Measurements from ENCODE around the gene ZC3H7A.

DNA sequence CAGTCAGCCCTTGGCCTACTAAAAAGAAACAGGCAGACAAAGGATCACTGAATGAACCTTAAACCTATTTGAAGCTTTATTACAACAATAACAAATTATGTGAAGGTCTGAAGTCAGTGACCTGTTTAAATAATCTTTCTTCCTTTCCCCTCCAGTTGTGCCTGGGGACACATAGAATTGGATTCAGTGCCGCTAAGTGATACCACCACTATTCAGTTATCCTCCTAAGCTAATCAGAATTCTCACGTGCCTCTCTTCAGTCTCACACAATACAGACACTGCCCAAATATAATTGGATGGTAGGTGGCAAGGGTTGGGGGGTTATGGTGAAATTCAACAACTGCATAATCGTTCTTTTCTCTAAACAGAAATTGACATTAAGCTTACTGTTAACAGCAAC is 65.8 kb downstream of the ZC3H7A start:
- TF ChIP-seq, protein P1, sequence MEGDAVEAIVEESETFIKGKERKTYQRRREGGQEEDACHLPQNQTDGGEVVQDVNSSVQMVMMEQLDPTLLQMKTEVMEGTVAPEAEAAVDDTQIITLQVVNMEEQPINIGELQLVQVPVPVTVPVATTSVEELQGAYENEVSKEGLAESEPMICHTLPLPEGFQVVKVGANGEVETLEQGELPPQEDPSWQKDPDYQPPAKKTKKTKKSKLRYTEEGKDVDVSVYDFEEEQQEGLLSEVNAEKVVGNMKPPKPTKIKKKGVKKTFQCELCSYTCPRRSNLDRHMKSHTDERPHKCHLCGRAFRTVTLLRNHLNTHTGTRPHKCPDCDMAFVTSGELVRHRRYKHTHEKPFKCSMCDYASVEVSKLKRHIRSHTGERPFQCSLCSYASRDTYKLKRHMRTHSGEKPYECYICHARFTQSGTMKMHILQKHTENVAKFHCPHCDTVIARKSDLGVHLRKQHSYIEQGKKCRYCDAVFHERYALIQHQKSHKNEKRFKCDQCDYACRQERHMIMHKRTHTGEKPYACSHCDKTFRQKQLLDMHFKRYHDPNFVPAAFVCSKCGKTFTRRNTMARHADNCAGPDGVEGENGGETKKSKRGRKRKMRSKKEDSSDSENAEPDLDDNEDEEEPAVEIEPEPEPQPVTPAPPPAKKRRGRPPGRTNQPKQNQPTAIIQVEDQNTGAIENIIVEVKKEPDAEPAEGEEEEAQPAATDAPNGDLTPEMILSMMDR (IDR thresholded peaks at IDR 0.05; ENCODE audit: low read depth, low read length, missing input control): no peak
- TF ChIP-seq GABPA (IDR thresholded peaks at IDR 0.05 in 1 of 2, conservative IDR thresholded peaks at IDR 0.05 in 1 of 2) (no peak), TAF1 (conservative IDR thresholded peaks at IDR 0.05) (no peak), MAX (IDR thresholded peaks at IDR 0.05) (no peak), ZBTB33 (IDR thresholded peaks at IDR 0.05) (no peak)
- TF ChIP-seq, protein P2, sequence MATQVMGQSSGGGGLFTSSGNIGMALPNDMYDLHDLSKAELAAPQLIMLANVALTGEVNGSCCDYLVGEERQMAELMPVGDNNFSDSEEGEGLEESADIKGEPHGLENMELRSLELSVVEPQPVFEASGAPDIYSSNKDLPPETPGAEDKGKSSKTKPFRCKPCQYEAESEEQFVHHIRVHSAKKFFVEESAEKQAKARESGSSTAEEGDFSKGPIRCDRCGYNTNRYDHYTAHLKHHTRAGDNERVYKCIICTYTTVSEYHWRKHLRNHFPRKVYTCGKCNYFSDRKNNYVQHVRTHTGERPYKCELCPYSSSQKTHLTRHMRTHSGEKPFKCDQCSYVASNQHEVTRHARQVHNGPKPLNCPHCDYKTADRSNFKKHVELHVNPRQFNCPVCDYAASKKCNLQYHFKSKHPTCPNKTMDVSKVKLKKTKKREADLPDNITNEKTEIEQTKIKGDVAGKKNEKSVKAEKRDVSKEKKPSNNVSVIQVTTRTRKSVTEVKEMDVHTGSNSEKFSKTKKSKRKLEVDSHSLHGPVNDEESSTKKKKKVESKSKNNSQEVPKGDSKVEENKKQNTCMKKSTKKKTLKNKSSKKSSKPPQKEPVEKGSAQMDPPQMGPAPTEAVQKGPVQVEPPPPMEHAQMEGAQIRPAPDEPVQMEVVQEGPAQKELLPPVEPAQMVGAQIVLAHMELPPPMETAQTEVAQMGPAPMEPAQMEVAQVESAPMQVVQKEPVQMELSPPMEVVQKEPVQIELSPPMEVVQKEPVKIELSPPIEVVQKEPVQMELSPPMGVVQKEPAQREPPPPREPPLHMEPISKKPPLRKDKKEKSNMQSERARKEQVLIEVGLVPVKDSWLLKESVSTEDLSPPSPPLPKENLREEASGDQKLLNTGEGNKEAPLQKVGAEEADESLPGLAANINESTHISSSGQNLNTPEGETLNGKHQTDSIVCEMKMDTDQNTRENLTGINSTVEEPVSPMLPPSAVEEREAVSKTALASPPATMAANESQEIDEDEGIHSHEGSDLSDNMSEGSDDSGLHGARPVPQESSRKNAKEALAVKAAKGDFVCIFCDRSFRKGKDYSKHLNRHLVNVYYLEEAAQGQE (IDR thresholded peaks at IDR 0.05): no peak
